Gastroesophageal sphincter (tissue), 4 donors: ENCODE results near the gene IFNL3. TPM values are rescaled to one million over a fixed set of nuclear protein-coding genes. Genes with fewer than 3 reads are reported as not detected.

Experiments
- ATAC-seq: fragments of 150-250 bp; one replicate; pipeline ENCODE4 v1.9.1; 2016; ENCODE audit warnings: mild to moderate bottlenecking, moderate library complexity
- H3K27ac ChIP-seq, 4 donors: fragments of 200-600 bp; sonication (generic) in 3 of 4; 1 replicate in 3 of 4; 2 replicates in 1 of 4; pipeline ENCODE4 v1.5.1; 2016 to 2019
- H3K27me3 ChIP-seq: fragments of 200-600 bp; sonication (generic); one replicate; pipeline ENCODE4 v1.5.1; 2019
- H3K36me3 ChIP-seq, 2 donors: fragments of 200-600 bp; sonication (generic); one replicate each; pipeline ENCODE4 v1.5.1; 2019; ENCODE audit warnings: control low read depth in 1 of 2
- H3K4me1 ChIP-seq, 3 donors: fragments of 200-600 bp; sonication (generic); 1 replicate in 2 of 3; 2 replicates in 1 of 3; pipeline ENCODE4 v1.5.1; 2016 to 2019; ENCODE audit warnings: control low read depth in 2 of 3
- H3K4me3 ChIP-seq, 2 donors: fragments of 200-600 bp; sonication (generic); one replicate each; pipeline ENCODE4 v1.5.1; 2019; ENCODE audit warnings: mild to moderate bottlenecking in 1 of 2, moderate library complexity in 1 of 2
- H3K9me3 ChIP-seq, 3 donors: fragments of 200-600 bp; sonication (generic); one replicate each; pipeline ENCODE4 v1.5.1; 2017 to 2019; ENCODE audit warnings: control low read depth in 2 of 3
- CTCF ChIP-seq, 4 experiments: fragments of 200-600 bp in 2 of 4; fragments of 450-650 bp in 2 of 4; sonication (generic) in 1 of 4; IDR thresholded peaks; one replicate each; pipeline ENCODE4 v1.5.1; 2017 to 2019; ENCODE audit warnings: antibody characterized with exemption in 4 of 4, mild to moderate bottlenecking in 2 of 4, moderate library complexity in 2 of 4
- EP300 ChIP-seq: sonication (generic); formaldehyde crosslinking; IDR thresholded peaks from one replicate; pipeline ENCODE4 v1.6.1; 2017; ENCODE audit warnings: antibody characterized with exemption, mild to moderate bottlenecking
- POLR2A ChIP-seq, 2 donors: fragments of 450-650 bp; IDR thresholded peaks; one replicate each; pipeline ENCODE4 v1.6.1; 2017; ENCODE audit warnings: antibody characterized with exemption in 2 of 2, mild to moderate bottlenecking in 2 of 2, moderate library complexity in 1 of 2
- POLR2AphosphoS5 ChIP-seq: sonication (generic); formaldehyde crosslinking; IDR thresholded peaks from one replicate; pipeline ENCODE4 v1.6.1; 2017; ENCODE audit warnings: antibody characterized with exemption
- WGBS, 2 donors: methylation state at CpG; one replicate each; pipeline ENCODE4 v1.1.5; 2018; ENCODE audit warnings: low coverage in 1 of 2; 5-methylcytosine and 5-hydroxymethylcytosine counted together
- total RNA-seq, 4 donors: library from RNA; depleted of rRNA; stranded (reverse); fragments of >200 nt; gene quantifications; one replicate each; pipeline ENCODE4 v1.1.0, GENCODE V29; 2016

IFNL3 gene
- total RNA-seq, 4 donors from 2014 or later, result not detected

DNA sequence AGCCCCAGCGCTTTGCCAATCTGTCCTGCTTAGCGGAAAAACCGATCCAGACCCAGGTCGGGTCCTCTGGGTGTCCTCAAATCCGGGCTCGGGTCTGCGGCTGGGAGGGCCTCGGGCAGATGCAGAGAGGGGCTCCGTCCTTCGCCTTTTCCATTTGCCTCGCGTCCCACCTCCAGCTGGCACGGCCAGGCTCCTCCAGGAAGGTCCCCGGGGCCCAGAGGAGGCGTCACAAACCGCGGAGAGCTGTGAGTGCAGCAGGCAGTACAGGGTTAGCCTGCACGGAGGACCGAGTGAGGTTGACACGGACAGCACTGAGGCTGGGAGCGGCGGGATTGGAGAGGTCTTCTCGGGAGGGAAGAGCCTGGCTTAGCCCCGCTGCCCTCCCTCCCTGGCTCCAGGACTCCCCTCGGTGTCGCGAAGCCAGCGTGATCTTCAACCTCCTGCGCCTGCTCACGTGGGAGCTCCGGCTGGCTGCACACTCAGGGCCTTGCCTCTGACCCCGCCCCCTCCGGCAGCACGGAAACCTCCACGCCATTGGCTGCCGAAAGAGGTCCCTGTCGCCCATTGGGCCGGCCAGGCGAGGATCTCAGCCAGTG is 20.6 kb upstream of the IFNL3 start:
- ATAC-seq, result no peak
- no peak for TF ChIP-seq EP300
- no peak for TF ChIP-seq POLR2AphosphoS5
- TF ChIP-seq CTCF (IDR thresholded peaks at IDR 0.05), result no peak
- no peak for TF ChIP-seq POLR2A (IDR thresholded peaks at IDR 0.05)
- no peaks in the 10 kb centered on the region for H3K36me3 ChIP-seq
- 24% methylated on average over 8 of the region's 39 CpGs; no CpG with 5 or more reads in 1 of the 2 donors for WGBS, 2 donors
- H3K27me3 ChIP-seq, result peaks cover 82% of the 10 kb centered on the region
- no peaks in the 10 kb centered on the region for H3K9me3 ChIP-seq
- H3K4me3 ChIP-seq, result no peak overlapping the region
- H3K27ac ChIP-seq, result no peak overlapping the region
- peaks cover 0 to 17% (median 0%) of the 10 kb centered on the region in 3 donors for H3K4me1 ChIP-seq

- 0% methylated on average over 1 of the region's 102 CpGs; no CpG with 5 or more reads in 1 of the 2 donors for WGBS, 2 donors
- no peaks in the 10 kb centered on the region for H3K9me3 ChIP-seq
- H3K27me3 ChIP-seq, result peaks cover 83% of the 10 kb centered on the region
- H3K36me3 ChIP-seq, result no peaks in the 10 kb centered on the region
- no peak for ATAC-seq
- peaks cover 0 to 17% (median 0%) of the 10 kb centered on the region in 3 donors for H3K4me1 ChIP-seq
- no peak overlapping the region for H3K4me3 ChIP-seq
- no peak for TF ChIP-seq EP300
- no peak for TF ChIP-seq CTCF (IDR thresholded peaks at IDR 0.05)
- TF ChIP-seq POLR2AphosphoS5, result no peak
- no peak for TF ChIP-seq POLR2A (IDR thresholded peaks at IDR 0.05)
- H3K27ac ChIP-seq, result no peak overlapping the region
Observed at GRCh38 chr19:39264306-39265290, 19.8 kb upstream of the IFNL3 start.

GRCh38 chr19:39263912-39264305 is 19.1 kb upstream of the IFNL3 start:
- Histone ChIP-seq H3K9me3 (no peaks in the 10 kb centered on the region), H3K27me3 (peaks cover 78% of the 10 kb centered on the region), H3K27ac (no peak overlapping the region), H3K4me3 (no peak overlapping the region), H3K4me1 (peaks cover 0 to 17% (median 0%) of the 10 kb centered on the region in 3 donors), H3K36me3 (no peaks in the 10 kb centered on the region)
- 9 to 20% methylated on average over 1 to 13 of the region's 17 CpGs for WGBS, 2 donors
- no peak for ATAC-seq
- no peak for TF ChIP-seq POLR2A (IDR thresholded peaks at IDR 0.05)
- TF ChIP-seq EP300, result no peak
- TF ChIP-seq CTCF (IDR thresholded peaks at IDR 0.05), result no peak
- TF ChIP-seq POLR2AphosphoS5, result no peak

DNA sequence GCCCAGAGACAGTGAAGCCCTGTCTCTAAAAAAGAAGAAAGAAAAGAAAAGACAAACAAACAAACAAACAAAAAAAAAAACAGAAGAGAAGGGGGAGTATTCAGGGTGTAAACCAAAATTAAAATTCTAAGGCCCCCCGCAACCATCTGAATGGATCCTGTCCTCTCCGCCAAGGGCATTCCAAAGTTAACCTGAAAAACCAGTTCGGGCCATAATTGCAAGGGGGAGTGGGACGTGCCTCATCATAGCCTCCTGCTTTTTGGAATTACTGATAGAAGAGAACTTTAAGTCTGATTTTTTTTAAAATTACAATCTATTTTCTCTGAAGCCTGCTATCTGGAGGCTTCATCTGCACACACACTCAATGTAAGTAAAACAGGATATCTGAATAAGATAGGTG is 17.7 kb upstream of the IFNL3 start:
- WGBS, 2 donors, result 79 to 92% methylated on average over 4 of the region's 4 CpGs
- peaks cover 83% of the 10 kb centered on the region for H3K27me3 ChIP-seq
- no peak for ATAC-seq
- H3K9me3 ChIP-seq, result peaks cover 0 to 3% (median 0%) of the 10 kb centered on the region in 3 donors
- no peak overlapping the region for H3K4me3 ChIP-seq
- no peaks in the 10 kb centered on the region for H3K36me3 ChIP-seq
- no peak overlapping the region for H3K27ac ChIP-seq
- peaks cover 0 to 17% (median 0%) of the 10 kb centered on the region in 3 donors for H3K4me1 ChIP-seq
- TF ChIP-seq EP300, result no peak
- TF ChIP-seq POLR2AphosphoS5, result no peak
- no peak for TF ChIP-seq CTCF (IDR thresholded peaks at IDR 0.05)
- no peak for TF ChIP-seq POLR2A (IDR thresholded peaks at IDR 0.05)
